ENCODE measurements around the gene FNDC11.

Gene FNDC11

DNA sequence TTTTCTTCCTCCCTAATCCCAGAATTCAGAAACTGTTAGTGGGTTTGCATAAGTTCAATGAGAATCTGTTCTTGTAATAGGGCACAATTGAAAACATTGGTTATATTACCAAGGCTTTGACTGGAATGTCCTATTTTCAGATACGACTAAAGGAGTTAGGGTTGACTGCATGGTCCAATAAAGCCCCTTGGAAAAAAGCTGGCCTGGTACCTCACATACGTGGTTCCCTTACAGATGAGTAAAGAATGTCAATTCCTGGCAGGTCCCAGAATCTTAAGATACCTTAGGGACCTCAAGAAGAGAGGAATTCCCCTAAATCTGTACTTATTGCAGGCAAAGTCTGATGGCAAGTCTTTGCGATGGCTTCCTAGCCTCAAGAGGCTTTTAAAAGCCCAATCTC, 28.8 kb upstream of the FNDC11 start:
- DNase-seq (ENCODE audit: low read depth in 1 of 2, low spot score in 1 of 2) = no peak

DNA sequence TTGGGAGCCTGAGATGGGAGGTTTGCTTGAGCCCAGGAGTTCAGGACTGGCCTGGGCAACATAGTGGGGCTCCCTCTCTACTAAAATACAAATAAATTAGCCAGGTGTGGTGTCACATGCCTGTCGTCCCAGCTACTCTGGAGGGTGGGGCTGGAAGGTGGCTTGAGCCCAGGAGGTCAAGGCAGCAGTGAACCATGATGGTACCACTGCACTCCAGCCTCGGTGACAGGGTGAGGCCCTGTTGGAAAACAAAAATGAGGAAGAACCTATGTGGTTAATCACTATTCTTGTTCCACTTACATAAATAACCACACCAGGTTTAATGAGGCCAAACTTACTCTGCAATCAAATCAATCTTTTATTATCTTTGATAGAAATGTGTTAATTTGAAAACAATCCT, 28.0 kb upstream of the FNDC11 start:
- DNase-seq (ENCODE audit: low read depth in 1 of 2, low spot score in 1 of 2) = no peak

GRCh38 chr20:63527184-63527583, 26.8 kb upstream of the FNDC11 start:
- no peak for DNase-seq (ENCODE audit: low read depth in 1 of 2, low spot score in 1 of 2)

- no peak for DNase-seq (ENCODE audit: low read depth in 1 of 2, low spot score in 1 of 2)
Measured at GRCh38 chr20:63529180-63529860, 24.6 kb upstream of the FNDC11 start.

DNA sequence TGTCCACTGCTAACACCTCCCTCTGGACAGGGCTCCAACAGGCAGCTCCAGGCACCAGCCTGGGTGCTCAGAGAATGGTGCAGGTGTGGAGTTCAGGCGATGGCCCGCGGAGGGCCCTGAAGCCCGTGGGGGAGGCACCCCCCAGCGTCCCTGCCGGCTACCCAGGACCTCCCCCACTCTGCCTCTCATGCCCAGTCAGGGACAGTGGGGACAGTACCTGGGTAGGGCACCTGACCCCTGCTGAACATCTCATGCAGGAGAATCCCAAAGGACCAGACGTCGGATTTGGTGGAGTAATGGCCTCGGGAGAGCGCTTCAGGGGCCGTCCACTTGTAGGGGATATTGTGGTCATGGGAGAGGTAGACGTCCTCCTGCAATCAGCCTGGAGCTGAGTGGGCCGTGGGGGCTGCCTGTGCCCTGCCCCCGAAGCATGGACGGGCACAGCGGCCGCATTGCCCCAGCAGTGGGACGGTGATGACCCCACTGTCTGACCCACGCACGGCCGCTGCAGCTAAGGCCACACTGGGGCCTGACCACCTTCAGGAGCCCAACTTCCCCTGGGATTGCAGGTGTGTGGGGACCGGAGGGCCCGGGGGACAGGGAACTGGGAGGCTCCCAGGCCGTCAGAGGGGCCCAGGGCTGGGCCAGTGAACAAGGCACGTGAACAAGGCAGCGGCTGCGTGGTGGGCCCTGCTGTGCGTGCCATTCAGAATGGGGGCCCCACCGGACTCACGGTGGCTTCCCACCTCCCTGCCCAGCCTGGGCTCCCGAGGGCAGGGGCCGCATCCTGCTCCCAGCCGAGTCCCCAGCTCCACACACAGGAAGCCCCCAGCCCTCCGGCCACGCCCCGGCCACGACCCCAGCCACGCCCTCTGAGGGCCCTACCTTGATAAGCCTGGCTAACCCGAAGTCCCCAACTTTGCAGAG, 23.8 kb upstream of the FNDC11 start:
- DNase-seq (ENCODE audit: low read depth in 1 of 2, low spot score in 1 of 2) = no peak

DNA sequence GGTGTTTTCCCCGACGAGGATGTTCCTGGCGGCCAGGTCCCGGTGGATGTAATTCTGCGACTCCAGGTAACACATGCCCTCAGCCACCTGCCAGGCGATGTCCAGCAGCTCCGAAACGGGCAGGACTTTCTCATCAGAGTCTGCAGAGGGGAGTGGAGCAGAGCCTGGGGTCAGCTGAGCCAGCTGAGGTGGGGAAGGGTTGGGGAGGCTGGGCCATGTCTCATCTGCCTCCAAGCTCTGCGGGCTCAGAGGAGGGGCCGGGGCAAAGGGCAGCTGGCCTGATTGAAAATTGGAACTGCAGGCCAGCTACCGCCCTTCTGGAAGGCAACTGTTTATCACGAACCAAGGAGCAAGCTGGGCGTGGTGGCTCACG, 23.2 kb upstream of the FNDC11 start:
- DNase-seq (ENCODE audit: low read depth in 1 of 2, low spot score in 1 of 2) = no peak

- no peak for DNase-seq (ENCODE audit: low read depth in 1 of 2, low spot score in 1 of 2)
Measured at GRCh38 chr20:63531686-63532448, 22.1 kb upstream of the FNDC11 start.

DNA sequence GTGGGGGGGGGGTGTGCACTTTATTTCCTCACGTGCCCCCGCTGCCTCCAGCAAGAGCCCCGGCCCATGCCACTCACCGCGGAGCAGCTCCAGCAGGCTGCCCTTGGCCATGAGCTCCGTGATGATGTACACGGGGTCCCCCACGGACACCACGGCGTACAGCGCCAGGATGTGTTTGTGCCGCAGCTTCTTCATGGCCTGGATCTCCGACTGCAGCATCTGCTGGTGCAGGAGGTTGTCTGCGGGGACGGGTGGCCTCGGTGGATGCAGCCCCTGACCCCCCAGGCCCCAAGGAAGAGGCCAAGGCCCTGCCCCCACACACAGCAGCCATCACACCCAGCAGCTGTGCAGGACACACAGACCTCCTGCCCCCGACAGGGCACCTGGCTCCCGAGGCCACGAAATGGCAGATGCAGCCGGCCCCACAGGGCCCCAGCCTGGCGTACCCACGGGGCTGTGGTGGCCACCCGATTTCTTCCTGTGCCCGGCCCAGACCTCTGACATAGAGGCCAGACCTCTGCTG, 21.4 kb upstream of the FNDC11 start:
- no peak for DNase-seq (ENCODE audit: low read depth in 1 of 2, low spot score in 1 of 2)

DNA sequence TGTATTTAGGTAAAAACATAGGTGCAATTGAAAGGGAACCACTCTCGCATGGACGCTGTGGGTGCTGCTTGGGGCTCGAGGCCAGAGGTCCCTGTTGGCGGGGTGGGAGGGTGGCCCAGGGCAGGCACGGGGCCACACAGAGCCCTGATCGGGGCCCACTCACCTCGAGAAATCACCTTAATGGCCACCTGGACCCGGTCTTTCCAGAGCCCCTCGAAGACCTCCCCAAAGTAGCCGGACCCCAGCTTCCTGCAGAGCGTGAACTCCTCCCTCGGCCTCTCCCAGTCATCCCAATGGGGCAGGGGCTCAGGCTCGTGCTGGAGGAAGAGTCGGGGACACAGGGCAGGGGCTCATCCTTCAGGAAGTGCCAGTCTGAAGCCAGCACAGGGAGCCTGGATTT, 20.6 kb upstream of the FNDC11 start:
- DNase-seq (ENCODE audit: low read depth in 1 of 2, low spot score in 1 of 2) = no peak

DNA sequence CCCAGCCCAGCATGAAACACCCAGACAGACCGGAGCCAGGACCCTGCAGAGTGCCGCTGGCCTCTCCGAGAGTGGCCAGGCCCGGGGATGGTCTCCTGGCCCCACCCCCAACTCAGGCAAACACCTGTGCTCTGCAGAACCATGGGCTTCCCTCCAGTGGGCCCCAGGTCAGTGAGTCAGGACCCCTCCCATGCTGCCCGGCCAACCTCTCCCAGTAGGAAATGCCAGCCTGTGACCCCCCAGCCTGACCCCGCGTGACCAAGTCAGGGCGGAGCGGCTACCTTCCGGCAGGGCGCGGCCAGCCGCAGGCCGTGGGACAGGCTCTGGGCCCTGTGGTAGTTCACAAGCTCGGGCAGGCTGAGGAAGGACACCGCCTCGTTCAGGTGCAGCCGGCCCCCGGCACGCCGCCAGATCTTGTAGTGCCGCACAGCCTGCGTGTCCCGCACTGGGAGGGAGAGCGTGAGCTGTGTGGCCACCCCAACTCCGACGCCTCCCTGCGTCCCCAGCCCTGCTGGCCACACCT, 20.0 kb upstream of the FNDC11 start:
- DNase-seq (ENCODE audit: low read depth in 1 of 2, low spot score in 1 of 2) = no peak

DNA sequence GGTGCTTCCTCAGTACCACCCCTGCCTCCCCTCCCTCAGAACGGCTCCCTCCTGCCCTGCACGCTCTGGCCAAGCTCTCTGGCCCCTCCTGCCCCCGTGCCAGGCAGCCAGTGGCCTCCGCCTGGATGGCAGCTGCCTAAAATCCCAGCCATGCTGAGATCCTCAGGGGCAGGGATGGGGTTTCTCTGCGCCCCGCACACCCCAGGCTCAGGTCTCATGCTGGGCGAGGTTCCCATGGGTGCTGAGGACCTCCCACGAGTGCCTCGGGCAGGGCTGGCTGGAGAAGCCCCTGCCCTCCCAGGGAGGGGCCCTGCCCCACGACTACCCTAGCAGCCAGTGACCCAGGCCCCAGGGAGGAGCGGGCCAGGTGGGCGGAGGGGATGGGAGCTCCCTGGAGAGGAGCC, 19.5 kb upstream of the FNDC11 start:
- DNase-seq (ENCODE audit: low read depth in 1 of 2, low spot score in 1 of 2) = no peak

DNA sequence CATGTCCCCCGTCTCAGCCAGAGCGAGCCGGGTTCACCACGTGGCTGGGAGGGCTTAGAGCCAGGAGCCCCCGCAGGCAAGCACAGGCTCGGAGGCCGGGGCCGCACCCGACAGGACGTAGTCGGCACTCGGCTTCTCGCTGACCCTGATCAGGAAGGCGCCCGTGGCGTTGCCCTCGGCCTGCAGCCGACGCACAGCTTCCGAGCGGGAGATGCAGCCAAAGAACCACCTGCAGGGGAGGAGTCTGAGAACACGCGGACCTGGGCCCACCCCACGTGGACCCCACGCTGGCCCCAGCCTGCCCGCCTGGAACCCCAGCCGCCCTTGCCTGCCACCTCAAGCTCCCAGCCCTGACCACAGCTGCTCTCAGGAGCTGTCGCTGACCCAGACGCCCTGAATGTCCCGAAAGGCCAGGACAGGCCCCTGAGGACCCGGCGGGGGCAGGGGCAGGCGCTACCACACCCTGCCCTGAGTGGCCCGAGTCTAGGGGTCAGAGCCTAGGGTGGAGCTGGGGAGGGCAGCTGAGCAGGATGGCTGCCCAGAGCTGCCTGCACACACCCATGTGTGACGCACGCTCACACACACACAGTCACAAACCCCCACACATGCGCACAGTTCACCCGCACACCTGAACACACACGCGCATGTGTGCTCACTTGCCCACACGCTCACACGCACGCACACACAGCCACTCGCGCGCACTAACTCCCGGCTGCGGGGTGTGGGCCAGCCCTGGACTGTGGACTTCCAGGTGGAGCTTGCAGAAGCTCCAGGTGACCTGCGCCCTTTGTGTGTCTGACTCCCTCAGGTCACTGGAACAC, 18.9 kb upstream of the FNDC11 start:
- DNase-seq (ENCODE audit: low read depth in 1 of 2, low spot score in 1 of 2) = no peak

- no peak for DNase-seq (ENCODE audit: low read depth in 1 of 2, low spot score in 1 of 2)
Measured at GRCh38 chr20:63536241-63536977, 17.6 kb upstream of the FNDC11 start.

GRCh38 chr20:63536997-63537524, 16.9 kb upstream of the FNDC11 start, which contains the start of gene PTK6:
TSS of gene PTK6 (minus strand) at chr20:63537376. CDS start at chr20:63537314, 62 bp downstream.
- DNase-seq (ENCODE audit: low read depth in 1 of 2, low spot score in 1 of 2) = no peak

GRCh38 chr20:63537525-63538203, 16.3 kb upstream of the FNDC11 start:
- peak; percentile 80 to 89 for DNase-seq (ENCODE audit: low read depth in 1 of 2, low spot score in 1 of 2)

GRCh38 chr20:63538204-63539091, 15.5 kb upstream of the FNDC11 start:
- DNase-seq (ENCODE audit: low read depth in 1 of 2, low spot score in 1 of 2) = no peak

DNA sequence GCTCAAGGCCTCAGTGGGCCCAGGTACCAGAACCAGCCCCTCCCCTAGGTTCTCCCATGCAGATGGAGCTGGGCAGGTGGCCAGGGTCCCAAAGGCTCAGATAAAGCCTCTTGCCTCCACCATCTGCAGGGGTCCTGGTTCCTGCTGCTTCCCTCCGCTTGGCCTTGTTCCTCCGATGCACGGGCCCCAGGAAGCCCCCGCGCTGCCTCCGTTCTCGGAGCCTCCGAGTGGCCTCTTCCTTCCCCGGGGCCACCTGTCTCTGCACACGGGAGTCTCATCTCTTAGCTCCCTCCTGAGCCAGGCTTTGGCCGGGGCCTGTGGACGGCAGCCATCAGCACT, 14.9 kb upstream of the FNDC11 start:
- DNase-seq (ENCODE audit: low read depth in 1 of 2, low spot score in 1 of 2) = no peak

Data from activated T-helper 1 cell treated with anti-CD3 and anti-CD28 coated beads, Interleukin-2, amount 50 U/mL, for 16 hours (primary cell).